OCI-LY7 (cell line): ENCODE results near the gene FOXF2. TPM values are rescaled to one million over a fixed set of nuclear protein-coding genes. Genes with fewer than 3 reads are reported as not detected.

Source experiments
- BruUV-seq: library from RNA; stranded (reverse); fragments of 400-500 nt; replicated peaks from 2 replicates; lab custom pipeline; 2021; lab: Mats Ljungman, UMichigan
- CTCF ChIA-PET: fragments of 300-600 bp; sonication (Branson Sonifier 250); formaldehyde crosslinking; loops from one replicate; lab custom pipeline; 2022; ENCODE audit warnings: antibody characterized with exemption; ENCODE audit not compliant: unreplicated experiment; lab: Charles Lee
- POLR2A ChIA-PET: fragments of 300-600 bp; sonication (Branson Sonifier 250); formaldehyde crosslinking; loops from one replicate; lab custom pipeline; 2022; ENCODE audit warnings: antibody characterized with exemption; lab: Charles Lee
- DNase-seq: peaks from one replicate; pipeline ENCODE4 v3.0.0-alpha.2; 2015; ENCODE audit warnings: low spot score
- H2AFZ ChIP-seq: fragments of 200-600 bp; sonication (generic), shearing (Covaris generic); 2 replicates; pipeline ENCODE4 v1.6.1; 2014; ENCODE audit warnings: mild to moderate bottlenecking, antibody characterized with exemption, low read length, moderate library complexity
- H3K27ac ChIP-seq: fragments of 200-600 bp; sonication (generic); 2 replicates; pipeline ENCODE4 v1.5.1; 2014; ENCODE audit warnings: mixed run types, low read depth, mild to moderate bottlenecking, moderate library complexity, low read length, inconsistent platforms; ENCODE audit not compliant: poor library complexity, severe bottlenecking
- H3K36me3 ChIP-seq: fragments of 200-600 bp; sonication (generic); 2 replicates; pipeline ENCODE4 v1.6.1; 2014; ENCODE audit warnings: mild to moderate bottlenecking, antibody characterized with exemption, low read length, moderate library complexity, mixed read lengths; ENCODE audit not compliant: insufficient read depth
- H3K4me1 ChIP-seq: fragments of 200-600 bp; sonication (generic); 2 replicates; pipeline ENCODE4 v1.5.1; 2014; ENCODE audit warnings: mild to moderate bottlenecking, low read length; ENCODE audit not compliant: insufficient read depth, poor library complexity, severe bottlenecking
- H3K4me2 ChIP-seq: fragments of 200-600 bp; sonication (generic); 2 replicates; pipeline ENCODE4 v1.6.1; 2014; ENCODE audit warnings: mild to moderate bottlenecking, low read length
- H3K4me3 ChIP-seq: fragments of 200-600 bp; sonication (generic); 2 replicates; pipeline ENCODE4 v1.5.1; 2014; ENCODE audit warnings: mild to moderate bottlenecking, low read depth, low read length; ENCODE audit not compliant: poor library complexity, severe bottlenecking
- H3K79me2 ChIP-seq: fragments of 200-600 bp; sonication (generic); 2 replicates; pipeline ENCODE4 v1.6.1; 2016; ENCODE audit warnings: low read depth, mild to moderate bottlenecking, low read length, moderate library complexity, mixed read lengths; ENCODE audit not compliant: insufficient read depth
- H3K9me2 ChIP-seq: fragments of 200-600 bp; sonication (generic); 2 replicates; pipeline ENCODE4 v1.6.1; 2016; ENCODE audit warnings: mild to moderate bottlenecking, low read length, mixed read lengths; ENCODE audit not compliant: insufficient read depth
- H3K9me3 ChIP-seq: fragments of 200-600 bp; sonication (generic); 2 replicates; pipeline ENCODE4 v1.6.1; 2014; ENCODE audit warnings: mild to moderate bottlenecking, mixed run types, low read length, mixed read lengths
- H4K20me1 ChIP-seq: fragments of 200-600 bp; sonication (generic); 2 replicates; pipeline ENCODE4 v1.6.1; 2014; ENCODE audit warnings: mild to moderate bottlenecking, antibody characterized with exemption, low read length, moderate library complexity, mixed read lengths; ENCODE audit not compliant: insufficient read depth
- CTCF ChIP-seq: fragments of 200-600 bp; sonication (generic); conservative IDR thresholded peaks from 2 replicates; pipeline ENCODE4 v1.5.1; 2014; ENCODE audit warnings: mild to moderate bottlenecking, antibody characterized with exemption, low read length, moderate library complexity, mixed read lengths
- EZH2phosphoT487 ChIP-seq: fragments of 200-600 bp; sonication (generic); IDR thresholded peaks from 2 replicates; pipeline ENCODE4 v1.6.1; 2018; ENCODE audit warnings: low read depth, borderline replicate concordance, mild to moderate bottlenecking, mixed run types, antibody characterized with exemption, low read length, moderate library complexity, mixed read lengths
- intact Hi-C: fragments of 100-400 bp; cut with micrococcal nuclease; formaldehyde crosslinking; loops from one replicate; pipeline ENCODE4 v1.10.0; 2022; ENCODE audit not compliant: unreplicated experiment
- total RNA-seq, 2 experiments: library from RNA; depleted of rRNA in 1 of 2; stranded (reverse); fragments of >200 nt in 1 of 2; shearing (Covaris generic) in 1 of 2; gene quantifications; 2 replicates each; pipeline ENCODE4 v1.2.3, GENCODE V29; 2014 to 2022

FOXF2 gene
- total RNA-seq, 2 experiments from 2014 or later = not detected

- H2AFZ ChIP-seq = no peak overlapping the region
- no peaks in the 10 kb centered on the region for H3K9me3 ChIP-seq
- no peaks in the 10 kb centered on the region for H3K36me3 ChIP-seq
- H3K79me2 ChIP-seq = no peaks in the 10 kb centered on the region
- H4K20me1 ChIP-seq = no peaks in the 10 kb centered on the region
- no peak overlapping the region for H3K4me3 ChIP-seq
- ChIA-PET POLR2A (interaction anchor here (0.5 to 0.7 kb wide), 2 partner anchors 359 to 758 kb away, joined by 3 read pairs; no protein-coding TSS in a partner anchor), CTCF (no interaction called here)
- H3K4me2 ChIP-seq = no peak overlapping the region
- H3K9me2 ChIP-seq = no peaks in the 10 kb centered on the region
- intact Hi-C loops = no loop called here
- no peak for TF ChIP-seq EZH2phosphoT487
- no peak for TF ChIP-seq CTCF
- no TSS peak for BruUV-seq
- no peak overlapping the region for H3K27ac ChIP-seq
- no peaks in the 10 kb centered on the region for H3K4me1 ChIP-seq
- DNase-seq = no peak
Observed at GRCh38 chr6:1387538-1387875, 1.9 kb upstream of the FOXF2 start.

GRCh38 chr6:1387876-1388629, 1.3 kb upstream of the FOXF2 start:
- Histone ChIP-seq H3K4me1 (no peaks in the 10 kb centered on the region), H2AFZ (no peak overlapping the region), H3K4me2 (no peak overlapping the region), H3K9me3 (no peaks in the 10 kb centered on the region), H3K36me3 (no peaks in the 10 kb centered on the region), H3K79me2 (no peaks in the 10 kb centered on the region), H3K4me3 (no peak overlapping the region), H4K20me1 (no peaks in the 10 kb centered on the region), H3K9me2 (no peaks in the 10 kb centered on the region), H3K27ac (no peak overlapping the region)
- no TSS peak for BruUV-seq
- POLR2A ChIA-PET = interaction anchor here (0.7 kb wide), 1 partner anchor 758 kb away, joined by 3 read pairs; no protein-coding TSS in a partner anchor
- CTCF ChIA-PET = no interaction called here
- no peak for DNase-seq
- TF ChIP-seq EZH2phosphoT487 (no peak), CTCF (no peak)
- intact Hi-C loops = no loop called here
